Measurements from ENCODE around the gene HIPK2.

Gene HIPK2

GRCh38 chr7:139595806-139596205 lies 182.0 kb downstream of the HIPK2 start:
- no peak for DNase-seq (ENCODE audit: low read depth in 3 of 3, low spot score in 1 of 3)

GRCh38 chr7:139594911-139595476 lies 182.8 kb downstream of the HIPK2 start:
- no peak for DNase-seq (ENCODE audit: low read depth in 3 of 3, low spot score in 1 of 3)

DNA sequence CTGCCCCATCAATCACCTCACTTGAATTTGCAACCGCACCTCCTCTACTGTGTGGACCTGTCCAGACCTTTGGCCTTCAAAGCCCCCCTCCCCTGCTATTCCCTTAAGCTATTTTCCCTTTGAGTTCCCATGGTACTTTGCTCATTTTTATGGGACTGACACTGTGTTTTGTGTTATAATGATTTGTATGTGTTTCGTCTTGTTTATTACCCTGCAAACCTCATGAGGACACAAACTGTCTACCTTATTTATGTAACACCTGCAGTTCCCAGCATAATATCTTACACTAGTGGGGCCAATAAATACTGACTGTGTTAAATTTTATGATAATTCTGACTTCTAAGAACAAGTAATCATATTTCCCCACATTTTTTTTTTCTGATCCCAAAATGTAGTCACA lies 183.7 kb downstream of the HIPK2 start:
- no peak for DNase-seq (ENCODE audit: low read depth in 3 of 3, low spot score in 1 of 3)

- no peak for DNase-seq (ENCODE audit: low read depth in 3 of 3, low spot score in 1 of 3)
Measured at GRCh38 chr7:139592801-139593461, 184.9 kb downstream of the HIPK2 start.

- DNase-seq (ENCODE audit: low read depth in 3 of 3, low spot score in 1 of 3): no peak
Measured at GRCh38 chr7:139591550-139592195, 186.1 kb downstream of the HIPK2 start.

- no peak for DNase-seq (ENCODE audit: low read depth in 3 of 3, low spot score in 1 of 3)
Measured at GRCh38 chr7:139589474-139589873, 188.3 kb downstream of the HIPK2 start.

DNA sequence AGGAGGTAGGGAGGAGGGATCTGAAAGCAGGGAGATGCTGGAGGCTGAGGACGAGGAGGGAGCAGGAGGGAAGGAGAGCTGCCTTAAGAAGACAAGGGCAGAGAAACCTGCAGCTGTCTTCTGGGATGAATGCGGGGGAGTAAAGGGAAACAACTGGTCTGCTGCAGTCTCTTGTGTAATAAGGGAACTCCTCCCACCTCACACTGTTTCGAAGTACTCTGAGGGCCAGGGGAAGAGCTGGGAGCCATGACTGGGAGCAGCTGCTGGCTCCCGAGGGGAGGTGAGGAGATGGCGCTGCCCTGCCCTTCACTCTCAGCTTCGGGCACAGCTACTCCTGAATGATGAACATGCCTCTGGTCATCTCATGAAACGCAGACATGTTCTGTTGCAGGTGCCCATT lies 189.2 kb downstream of the HIPK2 start:
- DNase-seq (ENCODE audit: low read depth in 3 of 3, low spot score in 1 of 3): no peak

DNA sequence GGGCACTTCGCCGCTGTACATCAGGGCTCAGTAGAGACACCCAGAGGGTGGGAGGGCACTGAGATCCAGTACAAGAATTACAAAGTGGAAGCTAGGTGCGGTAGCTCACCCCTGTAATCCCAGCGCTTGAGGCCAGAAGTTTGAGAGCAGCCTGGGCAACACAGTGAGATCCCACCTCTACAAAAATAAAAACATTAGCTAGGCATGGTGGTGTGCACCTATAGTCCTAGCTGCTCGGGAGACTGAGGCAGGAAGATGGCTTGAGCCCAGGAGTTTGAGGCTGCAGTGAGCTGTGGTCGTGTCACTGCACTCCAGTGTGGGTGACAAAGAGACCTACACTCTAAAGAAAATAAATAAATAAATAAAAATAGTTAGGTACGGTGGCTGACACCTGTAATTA lies 190.3 kb downstream of the HIPK2 start:
- no peak for DNase-seq (ENCODE audit: low read depth in 3 of 3, low spot score in 1 of 3)

DNA sequence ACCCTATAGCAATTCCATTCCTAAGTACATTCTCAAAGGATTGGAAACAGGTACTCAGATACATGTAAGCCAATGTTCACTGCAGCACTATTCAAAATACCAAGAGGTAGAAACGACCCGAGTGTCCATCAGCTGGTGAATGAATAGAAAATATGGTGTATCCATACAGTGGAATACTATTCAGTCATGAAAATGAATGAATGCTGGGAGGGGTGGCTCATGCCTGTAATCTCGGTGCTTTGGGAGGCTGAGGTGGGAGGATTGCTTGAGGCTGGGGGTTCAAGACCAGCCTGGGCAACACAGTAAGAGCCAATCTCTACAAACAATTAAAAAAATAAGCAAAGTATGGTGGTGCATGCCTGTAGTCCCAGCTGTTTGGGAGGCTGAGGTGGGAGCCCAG lies 191.5 kb downstream of the HIPK2 start:
- no peak for DNase-seq (ENCODE audit: low read depth in 3 of 3, low spot score in 1 of 3)

DNA sequence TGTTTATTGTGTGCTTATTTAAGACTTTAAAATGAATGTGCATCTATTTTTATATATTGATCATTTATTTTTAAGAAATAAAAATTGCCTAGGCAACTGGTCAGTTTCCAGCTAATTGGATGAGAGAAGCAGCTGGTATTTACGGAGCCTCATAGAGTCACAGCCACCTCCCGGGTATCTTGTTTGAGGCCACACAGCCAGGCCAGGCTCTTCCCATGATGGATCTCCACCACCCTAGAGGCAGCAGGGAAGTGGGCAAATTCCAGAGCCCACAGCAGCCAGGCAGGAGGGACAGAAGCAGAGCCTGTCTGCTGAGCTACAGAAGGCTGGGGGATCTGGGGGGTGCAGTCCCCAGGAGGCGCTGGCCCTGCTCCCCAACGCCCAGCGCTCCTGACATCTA lies 192.8 kb downstream of the HIPK2 start:
- DNase-seq (ENCODE audit: low read depth in 3 of 3, low spot score in 1 of 3): no peak

GRCh38 chr7:139583826-139584553 lies 193.8 kb downstream of the HIPK2 start:
- no peak for DNase-seq (ENCODE audit: low read depth in 3 of 3, low spot score in 1 of 3)

DNA sequence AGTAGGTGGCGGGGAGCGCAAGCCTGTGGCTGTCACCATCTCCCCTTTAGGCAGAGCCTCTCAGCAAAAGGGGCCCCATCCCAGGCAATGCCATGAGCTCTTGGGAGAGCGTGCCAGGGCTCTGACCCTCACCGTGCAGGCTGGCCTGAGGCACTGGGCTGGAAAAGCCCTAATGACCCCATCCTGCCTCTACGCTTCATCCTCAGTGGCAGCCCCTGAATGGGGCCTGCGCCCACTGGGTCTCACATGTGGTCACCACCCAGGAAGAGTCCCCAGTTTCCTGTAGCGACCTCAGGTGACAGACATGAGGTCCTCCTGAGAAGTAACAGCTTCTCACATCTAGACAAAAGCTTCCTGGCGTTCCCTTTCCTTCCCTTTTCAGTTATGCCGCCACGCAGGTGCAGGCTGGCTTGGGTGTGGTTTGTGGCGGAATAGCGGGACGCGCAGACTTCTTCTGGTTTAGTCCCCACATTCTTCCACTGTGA lies 195.1 kb downstream of the HIPK2 start:
- no peak for DNase-seq (ENCODE audit: low read depth in 3 of 3, low spot score in 1 of 3)

GRCh38 chr7:139582130-139582650 lies 195.6 kb downstream of the HIPK2 start:
- DNase-seq (ENCODE audit: low read depth in 3 of 3, low spot score in 1 of 3): no peak

DNA sequence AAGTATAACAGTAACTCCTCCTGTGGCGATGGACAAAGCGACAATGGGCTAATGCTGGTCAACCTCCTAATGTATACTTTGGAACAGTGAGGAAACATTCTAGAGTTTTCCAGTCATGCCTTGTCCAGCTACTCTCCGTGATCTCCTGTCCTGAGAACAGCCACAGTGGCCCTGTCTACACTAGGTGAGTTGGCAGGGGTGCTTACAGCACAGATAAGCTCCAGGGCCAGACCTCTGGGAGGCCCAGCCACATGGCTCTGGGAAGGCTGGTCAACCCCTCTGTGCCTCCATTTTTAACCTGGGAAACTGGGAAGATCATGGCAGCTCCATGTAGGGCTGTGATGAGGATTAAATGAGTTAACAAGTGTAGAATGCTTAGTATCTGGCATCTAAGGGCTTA lies 197.4 kb downstream of the HIPK2 start:
- DNase-seq (ENCODE audit: low read depth in 3 of 3, low spot score in 1 of 3): no peak

- no peak for DNase-seq (ENCODE audit: low read depth in 3 of 3, low spot score in 1 of 3)
Measured at GRCh38 chr7:139576179-139576973, 201.4 kb downstream of the HIPK2 start.

DNA sequence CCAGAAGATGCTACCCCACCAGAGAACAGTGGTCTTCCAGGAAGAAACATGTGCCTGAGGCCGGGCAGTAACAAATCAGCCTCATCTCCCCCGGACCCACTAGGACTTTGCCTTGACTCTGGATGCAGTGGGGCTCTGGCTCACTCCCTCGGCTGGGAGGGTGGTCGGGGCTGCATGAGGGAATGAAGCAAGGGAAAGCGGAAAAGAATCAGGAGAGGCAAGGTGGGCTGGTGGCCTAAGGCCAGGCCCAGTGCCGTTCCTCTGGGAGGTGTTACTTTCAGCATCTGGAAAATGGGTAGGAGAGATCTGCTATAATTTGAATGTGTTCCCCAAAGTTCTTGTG lies 202.5 kb downstream of the HIPK2 start:
- no peak for DNase-seq (ENCODE audit: low read depth in 3 of 3, low spot score in 1 of 3)

DNA sequence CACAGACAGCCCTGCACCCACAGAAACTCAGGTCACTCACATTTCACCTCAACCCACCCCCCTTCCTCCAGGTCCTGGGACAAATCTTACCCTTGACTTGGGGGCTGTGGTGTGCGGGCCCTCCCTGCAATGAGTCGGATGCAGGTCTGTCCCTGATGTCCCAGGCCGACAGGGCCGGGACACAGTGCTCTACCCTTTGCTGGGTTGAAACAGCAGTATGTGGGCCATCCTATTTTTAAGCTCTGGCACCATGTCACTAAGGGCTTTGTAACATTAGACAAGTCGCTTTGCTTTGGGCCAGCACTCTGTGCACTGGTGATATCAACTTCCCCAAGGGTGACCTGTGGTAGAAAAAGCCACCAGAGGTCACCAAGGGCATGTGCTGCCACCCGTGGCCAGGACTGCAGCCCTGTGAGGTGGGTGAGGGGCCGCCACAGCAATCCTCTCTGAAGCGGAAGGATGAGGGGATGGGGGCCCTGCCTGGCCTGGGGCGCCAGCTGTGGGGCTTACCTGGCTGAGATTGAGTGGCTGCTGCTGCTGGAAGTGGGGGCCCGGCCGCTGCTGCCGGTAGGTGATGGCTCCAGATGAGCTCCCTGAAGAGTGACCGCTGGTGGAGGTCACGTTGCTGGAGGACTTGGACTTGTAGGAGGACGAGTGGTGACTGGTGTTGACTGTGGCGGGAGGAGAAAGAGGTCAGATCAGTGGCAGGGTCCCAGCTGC lies 203.0 kb downstream of the HIPK2 start:
- no peak for DNase-seq (ENCODE audit: low read depth in 3 of 3, low spot score in 1 of 3)

DNA sequence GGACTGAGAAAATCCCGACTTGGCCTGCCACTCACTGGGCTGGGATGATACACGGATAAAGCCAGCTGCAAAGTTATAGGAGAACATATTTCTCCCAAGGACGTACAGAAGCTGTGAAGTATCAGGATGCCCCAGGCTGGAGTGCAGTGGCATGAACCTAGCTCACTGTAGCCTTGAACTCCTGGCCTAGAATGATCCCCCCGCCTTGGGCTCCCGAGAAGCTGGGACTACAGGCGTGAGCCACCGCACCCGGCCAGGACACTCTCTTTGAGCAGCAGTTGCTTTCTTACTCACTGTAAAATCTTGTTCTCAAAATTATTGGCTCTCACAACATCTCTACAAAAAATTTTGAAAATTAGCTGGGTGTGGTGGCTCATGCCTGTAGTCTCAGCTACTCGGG lies 203.9 kb downstream of the HIPK2 start:
- DNase-seq (ENCODE audit: low read depth in 3 of 3, low spot score in 1 of 3): no peak

DNA sequence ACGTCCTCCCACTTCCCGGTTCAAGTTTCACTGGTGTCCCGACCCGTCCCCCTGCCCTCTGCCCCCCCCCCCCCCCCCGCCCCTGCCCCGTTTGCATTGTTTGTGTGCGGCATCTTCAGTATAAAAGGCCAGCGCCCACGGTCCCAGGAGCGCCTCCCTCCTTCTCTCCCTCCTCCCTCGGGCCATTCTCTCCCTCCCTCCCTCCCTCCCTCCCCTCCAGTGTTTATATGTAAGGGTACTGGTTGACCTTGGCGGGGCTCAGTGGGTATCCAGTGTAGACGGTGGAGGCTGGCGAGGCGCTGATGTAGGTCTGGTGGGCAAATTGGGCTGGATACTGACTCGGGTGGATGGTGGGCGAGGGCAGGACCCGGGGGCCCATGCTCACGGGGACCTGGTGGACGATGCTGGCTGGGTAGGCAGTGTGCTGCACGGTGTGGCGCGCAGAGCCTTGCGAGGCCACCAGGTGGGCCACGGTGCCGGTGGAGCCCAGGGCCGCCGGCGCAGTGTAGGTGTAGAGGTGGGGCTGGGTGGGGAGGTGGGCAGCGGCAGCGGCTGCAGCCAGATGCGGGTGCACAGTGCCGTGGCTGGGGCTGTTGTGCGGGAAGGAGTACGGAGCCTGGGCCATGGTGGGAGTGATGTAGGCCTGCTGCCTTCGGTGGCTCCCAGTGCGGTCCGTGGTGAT lies 205.0 kb downstream of the HIPK2 start:
- DNase-seq (ENCODE audit: low read depth in 3 of 3, low spot score in 1 of 3): no peak

DNA sequence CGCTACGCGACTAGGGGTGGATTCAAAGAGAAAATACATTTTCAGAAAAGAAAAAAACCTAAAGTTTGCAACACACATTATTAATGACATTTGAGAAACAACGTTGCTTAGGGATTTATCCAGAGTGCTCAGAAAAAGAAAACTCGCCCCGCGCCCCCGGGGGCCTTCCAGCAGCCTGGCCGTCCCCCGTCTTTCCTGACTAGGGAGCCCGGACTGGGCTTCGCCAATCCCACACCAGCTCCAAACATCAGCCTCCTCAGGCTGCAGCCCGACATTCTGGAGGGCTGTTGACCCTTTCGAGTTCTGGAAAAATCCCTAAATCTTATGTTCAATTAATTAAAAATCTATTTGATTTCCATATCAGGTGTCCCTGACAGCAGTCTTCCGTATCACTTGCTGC lies 205.7 kb downstream of the HIPK2 start:
- DNase-seq (ENCODE audit: low read depth in 3 of 3, low spot score in 1 of 3): no peak
